ENCODE results near the gene MARK2.
A peak's percentile ranks its signal among the peaks of the same experiment; 100 is the strongest.

Gene MARK2

GRCh38 chr11:63882555-63883242 is 43.8 kb downstream of the MARK2 start:
- no peak for DNase-seq (ENCODE audit: low spot score)

- no peak for DNase-seq (ENCODE audit: low spot score)
Observed at GRCh38 chr11:63883791-63884190, 44.9 kb downstream of the MARK2 start.

- no peak for DNase-seq (ENCODE audit: low spot score)
Observed at GRCh38 chr11:63884196-63884932, 45.5 kb downstream of the MARK2 start.

- no peak for DNase-seq (ENCODE audit: low spot score)
Observed at GRCh38 chr11:63887386-63887999, 48.6 kb downstream of the MARK2 start.

DNA sequence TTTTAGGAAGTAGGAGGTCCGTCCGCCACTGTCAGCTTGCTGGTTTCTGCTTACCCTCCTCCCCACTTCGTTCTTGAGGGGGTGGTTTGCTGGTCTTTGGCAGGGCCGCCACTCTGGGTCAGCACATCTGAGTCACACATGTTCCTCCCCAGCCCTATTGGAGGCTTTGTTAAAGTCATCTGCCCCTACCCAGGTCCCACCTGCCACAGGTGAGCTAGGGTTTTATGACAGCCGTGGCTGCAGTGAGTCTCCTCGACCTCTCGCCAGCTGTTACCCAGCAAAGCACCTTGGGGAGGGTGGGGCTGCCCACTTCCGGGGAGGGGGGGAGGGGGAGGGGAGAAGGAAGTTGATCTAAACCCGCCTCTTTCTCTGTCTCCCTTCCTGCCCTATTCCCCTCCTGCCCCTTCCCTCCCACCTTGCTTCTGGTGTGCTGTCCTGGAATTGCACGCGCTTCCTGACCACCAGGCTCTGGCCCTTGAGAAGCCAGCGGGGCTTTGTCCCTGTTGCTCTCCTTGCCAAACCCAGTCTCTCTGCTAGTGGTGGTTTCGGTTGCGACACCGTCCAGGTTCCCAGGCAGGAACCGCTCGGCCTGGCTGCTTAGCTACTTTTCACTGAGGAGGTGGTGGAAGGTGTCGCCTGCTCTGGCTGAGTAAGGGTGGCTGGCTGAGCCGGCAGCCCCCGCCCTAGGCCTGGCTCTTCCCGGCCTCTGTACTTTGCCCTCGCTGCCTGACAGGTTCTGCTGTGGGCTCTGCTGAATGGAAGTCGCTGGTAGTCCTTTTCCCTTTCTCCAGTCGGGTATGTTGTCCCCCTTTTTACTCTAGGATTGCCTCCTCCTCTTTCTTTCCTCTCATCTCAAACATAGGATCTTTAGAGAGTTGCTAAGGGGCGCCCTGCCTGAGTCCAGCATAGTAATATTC is 49.5 kb downstream of the MARK2 start:
- peak; percentile 90 for DNase-seq (ENCODE audit: low spot score)

- DNase-seq (ENCODE audit: low spot score), result no peak
Observed at GRCh38 chr11:63889344-63889743, 50.4 kb downstream of the MARK2 start.

DNA sequence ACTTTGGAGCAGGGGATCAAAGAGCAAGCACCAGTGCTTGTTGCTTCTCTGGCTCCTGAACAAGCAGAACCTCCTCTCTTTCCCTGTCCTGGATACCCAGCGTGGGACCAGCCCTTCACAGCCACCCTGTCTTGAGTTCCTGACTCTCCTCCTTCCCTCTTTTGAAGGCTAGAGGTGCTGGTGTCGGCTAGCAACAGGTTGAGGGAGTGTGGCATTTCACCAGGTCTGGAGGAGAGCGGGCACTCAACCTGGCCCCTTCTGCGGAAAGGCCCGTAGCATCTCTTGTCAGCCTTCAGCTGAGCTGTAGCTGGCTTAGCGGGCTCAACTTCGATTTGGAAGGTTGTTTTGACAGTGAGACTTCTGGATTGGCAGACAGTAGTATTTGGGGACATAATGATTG is 51.5 kb downstream of the MARK2 start:
- DNase-seq (ENCODE audit: low spot score), result no peak

DNA sequence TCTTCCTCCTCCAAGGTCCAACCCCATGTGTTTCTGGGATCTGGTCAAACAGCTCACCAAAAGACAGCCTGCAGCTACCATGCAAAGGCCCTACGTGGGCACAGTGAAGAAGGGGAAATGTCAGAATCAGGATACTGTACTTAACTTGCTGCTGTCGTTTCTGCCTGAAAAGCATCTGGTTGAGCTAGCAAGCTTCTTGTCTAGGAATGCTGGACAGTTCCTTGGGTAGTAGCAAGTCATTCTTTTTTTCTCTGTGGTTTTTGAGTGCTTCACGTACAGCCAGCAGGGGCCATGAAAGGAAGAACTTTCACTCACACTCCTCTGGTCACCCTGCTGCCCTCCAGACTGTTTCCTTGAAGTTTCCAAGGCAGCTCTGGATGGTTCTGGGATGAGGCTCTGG is 53.3 kb downstream of the MARK2 start:
- DNase-seq (ENCODE audit: low spot score), result no peak

DNA sequence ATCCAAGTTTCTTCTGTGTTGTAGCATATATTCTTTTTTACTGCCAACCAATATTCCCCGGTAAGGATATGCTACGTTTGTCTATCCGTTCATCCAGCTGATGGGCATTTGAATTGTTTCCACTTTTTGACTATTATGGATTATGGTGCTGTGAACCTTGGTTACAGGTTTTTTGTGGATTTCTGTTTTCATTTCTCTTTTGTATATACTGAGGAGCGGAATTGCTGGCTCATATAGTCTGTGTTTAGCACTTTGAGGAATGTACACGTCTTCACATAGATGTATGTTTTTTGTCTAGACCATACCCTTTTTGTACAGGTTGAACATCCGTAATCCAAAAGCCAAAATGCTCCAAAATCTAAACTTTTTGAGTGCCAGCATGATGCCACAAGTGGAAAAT is 54.4 kb downstream of the MARK2 start:
- DNase-seq (ENCODE audit: low spot score), result no peak

DNA sequence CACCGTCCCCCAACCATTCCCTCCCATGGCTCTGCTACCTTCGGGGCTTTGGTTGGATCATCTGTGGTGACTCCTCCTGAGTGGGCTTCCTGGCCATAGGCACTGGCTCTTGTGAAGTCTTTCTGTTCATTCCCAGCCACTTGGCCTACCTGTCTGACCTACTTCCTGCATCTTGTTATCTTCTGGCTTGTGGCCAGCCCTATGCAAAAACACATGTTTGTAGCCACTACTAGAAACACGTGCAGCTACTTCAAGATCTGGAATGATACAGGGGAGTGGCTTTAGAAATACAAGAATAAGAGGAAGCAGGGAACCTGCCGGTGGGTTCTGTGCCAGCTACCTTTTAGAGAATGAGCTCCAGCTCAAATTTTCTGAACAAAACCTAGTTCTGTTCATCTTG is 57.2 kb downstream of the MARK2 start:
- no peak for DNase-seq (ENCODE audit: low spot score)

DNA sequence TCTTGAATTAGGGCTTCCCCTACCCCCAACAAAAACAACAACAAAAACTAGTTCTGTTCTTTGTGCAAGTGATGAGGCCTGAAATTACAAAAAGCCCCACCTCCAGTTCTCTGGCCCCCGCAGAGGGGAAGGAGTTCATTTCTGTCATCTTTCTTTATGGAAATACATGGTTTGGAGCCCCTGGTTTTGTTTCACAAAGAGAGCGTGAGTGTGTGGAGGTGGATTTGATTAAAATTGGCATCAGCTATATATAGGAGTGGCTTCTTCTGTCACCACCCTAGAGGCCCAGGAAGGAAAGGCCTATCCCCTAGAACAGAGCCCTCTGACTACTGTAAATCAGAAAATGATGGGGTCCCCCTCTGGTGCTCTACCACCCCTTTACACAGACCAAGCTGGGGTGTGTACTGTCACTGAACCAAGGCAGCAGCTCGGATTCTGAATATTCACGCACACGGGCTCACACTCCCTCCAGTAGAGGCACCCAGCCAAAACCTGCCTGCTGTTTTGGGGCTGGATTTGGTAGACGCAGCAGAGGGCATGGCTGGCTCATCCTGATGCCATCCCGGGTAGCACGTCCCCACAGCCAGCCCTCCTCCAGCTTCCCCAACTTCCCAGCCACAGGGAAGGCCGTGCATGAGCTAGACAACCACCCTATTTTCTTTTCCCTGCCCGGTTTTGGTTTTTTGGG is 58.7 kb downstream of the MARK2 start:
- no peak for DNase-seq (ENCODE audit: low spot score)

GRCh38 chr11:63901660-63902059 is 62.8 kb downstream of the MARK2 start:
- no peak for DNase-seq (ENCODE audit: low spot score)

- no peak for DNase-seq (ENCODE audit: low spot score)
Observed at GRCh38 chr11:63903884-63904283, 65.0 kb downstream of the MARK2 start.

- no peak for DNase-seq (ENCODE audit: low spot score)
Observed at GRCh38 chr11:63904743-63905142, 65.8 kb downstream of the MARK2 start.

- no peak for DNase-seq (ENCODE audit: low spot score)
Observed at GRCh38 chr11:63905179-63905578, 66.3 kb downstream of the MARK2 start.

GRCh38 chr11:63906087-63906486 is 67.2 kb downstream of the MARK2 start:
- DNase-seq (ENCODE audit: low spot score), result no peak

- no peak for DNase-seq (ENCODE audit: low spot score)
Observed at GRCh38 chr11:63906585-63906984, 67.7 kb downstream of the MARK2 start.

GRCh38 chr11:63907063-63907462 is 68.2 kb downstream of the MARK2 start:
- no peak for DNase-seq (ENCODE audit: low spot score)

DNA sequence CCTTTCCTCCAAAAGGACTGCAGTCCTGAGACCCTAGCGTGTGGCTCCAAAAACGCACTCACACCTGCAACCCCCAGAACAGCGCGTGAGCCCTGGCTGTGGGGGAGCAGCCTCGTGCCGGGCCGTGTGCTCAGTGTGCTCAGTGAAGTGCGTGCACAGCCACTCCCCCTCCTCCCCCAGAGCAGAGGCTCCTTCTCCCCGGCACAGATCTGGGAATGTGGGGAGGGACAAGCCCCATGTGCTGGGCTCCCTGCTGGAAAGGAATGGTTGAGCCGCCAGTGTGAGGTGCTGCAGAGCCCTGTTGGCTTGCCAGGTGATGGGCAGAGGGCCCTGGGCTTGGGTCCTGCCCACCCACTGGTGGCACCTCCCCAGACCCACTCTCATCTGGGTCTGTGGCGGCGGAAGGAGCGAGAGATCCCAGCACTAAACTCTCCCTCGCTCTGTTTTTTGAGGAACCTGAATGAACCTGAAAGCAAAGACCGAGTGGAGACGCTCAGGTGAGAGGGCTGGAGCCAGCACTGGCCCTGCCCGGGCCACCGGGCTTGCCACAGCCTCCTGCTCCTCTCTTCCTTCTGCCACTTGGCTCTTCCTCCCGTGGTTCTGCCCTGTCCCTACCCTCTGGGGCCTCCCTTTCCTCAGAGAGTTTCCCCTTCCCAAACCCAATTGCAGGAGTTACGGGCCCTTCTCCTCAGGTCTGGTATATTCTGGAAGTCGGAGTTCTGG is 69.1 kb downstream of the MARK2 start:
- no peak for DNase-seq (ENCODE audit: low spot score)

- DNase-seq (ENCODE audit: low spot score), result no peak
Observed at GRCh38 chr11:63908631-63909401, 69.9 kb downstream of the MARK2 start.
